Lower leg skin (tissue), 3 donors: ENCODE measurements around the gene PLEKHA8.

Experiments used
- CTCF ChIP-seq, 3 donors: fragments of 450-650 bp; IDR thresholded peaks; one replicate each; pipeline ENCODE4 v1.5.1; 2016; ENCODE audit warnings: antibody characterized with exemption in 3 of 3, mild to moderate bottlenecking in 3 of 3, moderate library complexity in 2 of 3
- POLR2A ChIP-seq, 2 donors: fragments of 450-650 bp; IDR thresholded peaks; one replicate each; pipeline ENCODE4 v1.6.1; 2016 to 2017; ENCODE audit warnings: antibody characterized with exemption in 2 of 2, mild to moderate bottlenecking in 1 of 2, moderate library complexity in 1 of 2

GRCh38 chr7:30139836-30140384 lies 111.7 kb downstream of the PLEKHA8 start:
- TF ChIP-seq POLR2A (IDR thresholded peaks at IDR 0.05): no peak
- TF ChIP-seq CTCF (IDR thresholded peaks at IDR 0.05): no peak
